Measurements from ENCODE around the gene ZKSCAN4.
A peak's percentile ranks its signal among the peaks of the same experiment; 100 is the strongest.

ZKSCAN4 gene

GRCh38 chr6:28252009-28252975, at the start of gene ZKSCAN4:
ZKSCAN4 (minus strand) TSS chr6:28252269; CDS start chr6:28251980, 289 bp downstream.
- Mint-ChIP-seq H3K27me3 (peaks cover 10% of the 10 kb centered on the region), H3K4me3 (peak within 1 kb of the TSS; percentile 98), H3K27ac (peak within 1 kb of the TSS; percentile 91), H3K9me3 (no peaks in the 10 kb centered on the region), H3K4me1 (peaks cover 39% of the 10 kb centered on the region), H3K36me3 (peaks cover 24% of the 10 kb centered on the region)
- peak; percentile 86 for DNase-seq
- CTCF ChIA-PET: interaction anchor here (0.9 to 1.1 kb wide), 2 partner anchors 15 to 104 kb away, joined by 4 to 6 read pairs; partner anchors contain the start of gene ZSCAN26

DNA sequence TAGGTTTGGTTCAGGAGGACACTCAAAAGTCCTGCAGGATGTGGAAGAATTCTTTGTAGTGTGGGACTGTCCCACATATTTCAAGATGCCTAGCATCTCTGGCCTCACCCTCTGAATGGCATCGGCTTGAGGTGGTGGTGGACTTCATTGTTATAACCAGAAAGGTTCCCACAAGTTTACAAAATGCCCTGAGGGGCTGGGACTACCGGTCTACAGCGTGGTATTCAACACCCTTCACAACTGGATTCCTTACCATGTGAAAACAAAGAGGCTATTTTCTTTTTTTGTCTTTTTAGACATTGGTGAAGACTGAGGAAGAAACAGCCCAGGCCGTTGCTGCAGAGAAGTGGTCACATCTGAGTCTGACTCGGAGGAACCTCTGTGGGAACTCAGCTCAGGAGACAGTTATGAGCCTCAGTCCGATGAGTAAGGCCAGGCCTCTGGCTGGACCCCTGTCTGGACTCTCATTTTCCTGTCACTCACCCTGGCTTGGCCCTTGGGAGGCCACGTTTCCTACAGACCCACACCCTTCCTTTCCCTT, 44.5 kb upstream of the ZKSCAN4 start:
- H3K9me3 Mint-ChIP-seq: no peaks in the 10 kb centered on the region
- no peak for DNase-seq
- no peak overlapping the region for H3K27ac Mint-ChIP-seq
- H3K36me3 Mint-ChIP-seq: no peaks in the 10 kb centered on the region
- no peaks in the 10 kb centered on the region for H3K4me1 Mint-ChIP-seq
- H3K27me3 Mint-ChIP-seq: peaks cover 4% of the 10 kb centered on the region
- H3K4me3 Mint-ChIP-seq: no peak overlapping the region
- CTCF ChIA-PET: no interaction called here

DNA sequence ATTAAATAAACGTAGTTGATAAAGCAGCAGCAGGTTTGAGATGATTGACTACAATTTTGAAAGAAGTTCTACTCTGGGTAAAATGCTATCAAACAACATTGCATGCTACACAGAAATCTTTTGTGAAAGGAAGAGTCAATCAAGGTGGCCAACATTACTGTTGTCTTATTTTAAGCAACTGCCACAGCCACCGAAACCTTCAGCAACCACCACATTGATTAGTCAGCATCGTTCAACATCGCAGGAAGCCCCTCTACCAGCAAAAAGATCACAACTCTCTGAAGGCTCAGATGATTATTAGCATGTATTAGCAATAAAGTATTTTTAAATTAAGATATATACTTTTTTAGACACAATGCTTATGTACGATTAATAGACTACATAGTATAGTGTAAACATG, 43.3 kb upstream of the ZKSCAN4 start:
- peaks cover 4% of the 10 kb centered on the region for H3K27me3 Mint-ChIP-seq
- H3K9me3 Mint-ChIP-seq: no peaks in the 10 kb centered on the region
- H3K36me3 Mint-ChIP-seq: no peaks in the 10 kb centered on the region
- no peak overlapping the region for H3K27ac Mint-ChIP-seq
- no peak overlapping the region for H3K4me3 Mint-ChIP-seq
- DNase-seq: no peak
- H3K4me1 Mint-ChIP-seq: no peaks in the 10 kb centered on the region
- CTCF ChIA-PET: no interaction called here

DNA sequence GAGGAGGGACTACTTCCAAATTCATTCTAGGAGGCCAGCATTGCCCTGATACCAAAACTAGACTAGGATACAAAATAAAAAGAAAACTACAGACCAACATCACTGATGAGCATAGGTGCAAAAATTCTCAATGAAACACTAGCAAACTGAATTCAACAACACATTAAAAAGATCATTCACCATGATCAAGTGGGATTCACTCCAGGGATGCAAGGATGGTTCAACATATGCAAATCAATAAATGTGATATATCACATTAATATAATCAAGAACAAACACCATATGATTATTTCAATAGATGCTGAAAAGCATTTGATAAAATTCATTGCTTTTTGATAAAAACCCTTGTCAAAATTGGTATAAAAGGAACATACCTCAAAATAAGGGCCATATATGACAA, 39.5 kb upstream of the ZKSCAN4 start:
- Mint-ChIP-seq H3K4me1 (no peaks in the 10 kb centered on the region), H3K27me3 (peaks cover 4% of the 10 kb centered on the region), H3K4me3 (no peak overlapping the region), H3K36me3 (peaks cover 4% of the 10 kb centered on the region), H3K27ac (no peak overlapping the region), H3K9me3 (no peaks in the 10 kb centered on the region)
- no peak for DNase-seq
- CTCF ChIA-PET: no interaction called here

DNA sequence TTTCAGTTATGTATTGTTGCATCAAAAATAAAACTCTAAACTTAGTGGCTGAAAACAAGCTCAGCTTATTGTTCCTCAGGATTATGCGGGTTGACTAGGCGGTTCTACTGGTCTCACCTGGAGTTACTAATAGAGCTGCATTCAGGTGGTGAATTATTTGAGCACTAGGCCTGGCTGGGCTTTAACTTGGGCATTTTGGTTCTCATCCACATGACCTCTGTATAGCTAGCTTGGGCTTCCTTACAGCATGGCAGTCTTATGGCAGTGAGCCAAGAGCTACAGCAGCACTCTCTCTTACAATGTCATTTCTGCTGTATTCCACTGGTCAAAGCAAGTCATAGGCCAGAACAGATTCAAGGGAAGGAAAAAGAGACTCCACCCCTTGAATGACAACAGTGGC, 30.9 kb upstream of the ZKSCAN4 start:
- Mint-ChIP-seq H3K4me1 (peaks cover 7% of the 10 kb centered on the region), H3K9me3 (peaks cover 2% of the 10 kb centered on the region), H3K36me3 (peaks cover 5% of the 10 kb centered on the region), H3K27me3 (peaks cover 24% of the 10 kb centered on the region), H3K4me3 (no peak overlapping the region), H3K27ac (no peak overlapping the region)
- no peak for DNase-seq
- CTCF ChIA-PET: interaction anchor here (0.7 kb wide), 1 partner anchor 69 kb away, joined by 3 read pairs; no protein-coding TSS in a partner anchor

- H3K36me3 Mint-ChIP-seq: peaks cover 9% of the 10 kb centered on the region
- peaks cover 7% of the 10 kb centered on the region for H3K4me1 Mint-ChIP-seq
- H3K9me3 Mint-ChIP-seq: peaks cover 2% of the 10 kb centered on the region
- H3K27ac Mint-ChIP-seq: no peak within 1 kb of the TSS
- peaks cover 24% of the 10 kb centered on the region for H3K27me3 Mint-ChIP-seq
- peak within 1 kb of the TSS; percentile 76 for H3K4me3 Mint-ChIP-seq
- DNase-seq: peak; percentile 58
- CTCF ChIA-PET: no interaction called here
Measured at GRCh38 chr6:28281288-28282064, 29.4 kb upstream of the ZKSCAN4 start, which contains the start of gene PGBD1. PGBD1 (plus strand) TSS chr6:28281572; CDS start chr6:28283814, 2,242 bp downstream.

DNA sequence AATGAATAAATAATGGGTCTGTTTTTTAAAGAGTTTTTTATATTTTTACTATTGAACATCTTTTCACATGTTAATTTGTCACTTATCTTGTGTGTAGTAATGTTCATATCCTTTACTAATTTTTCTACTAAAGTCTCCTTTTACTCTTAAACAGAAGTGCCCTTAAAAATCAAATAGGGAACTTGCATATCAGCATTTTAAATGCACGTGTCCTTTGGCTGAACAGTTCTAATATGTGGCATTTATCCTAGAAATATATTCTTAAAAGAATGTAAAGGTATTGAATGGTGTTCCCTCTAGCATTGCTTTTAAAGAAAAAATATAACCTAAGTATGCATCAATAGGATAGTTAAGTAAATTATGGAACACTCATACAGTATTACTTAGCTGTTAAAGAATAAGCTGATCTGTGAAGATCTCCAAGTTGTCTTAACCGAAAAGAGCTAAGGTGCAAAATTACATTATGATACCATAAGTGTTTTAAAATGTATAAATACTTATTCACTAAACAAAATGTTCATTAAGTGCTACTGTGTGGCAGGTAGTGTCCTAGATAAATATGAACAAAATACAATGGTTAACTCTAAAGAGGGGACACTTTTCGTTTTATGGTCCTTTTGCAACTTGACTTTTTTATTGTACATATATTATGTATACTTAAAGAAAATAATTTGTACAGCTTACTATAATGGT, 28.7 kb upstream of the ZKSCAN4 start:
- no peak for DNase-seq
- Mint-ChIP-seq H3K9me3 (peaks cover 2% of the 10 kb centered on the region), H3K36me3 (peaks cover 16% of the 10 kb centered on the region), H3K27me3 (peaks cover 24% of the 10 kb centered on the region), H3K27ac (no peak overlapping the region), H3K4me1 (peaks cover 7% of the 10 kb centered on the region), H3K4me3 (peak overlapping the region; percentile 76)
- CTCF ChIA-PET: no interaction called here

GRCh38 chr6:28277746-28278145, 25.7 kb upstream of the ZKSCAN4 start:
- DNase-seq: no peak
- H3K36me3 Mint-ChIP-seq: peaks cover 33% of the 10 kb centered on the region
- H3K4me3 Mint-ChIP-seq: no peak overlapping the region
- H3K9me3 Mint-ChIP-seq: no peaks in the 10 kb centered on the region
- peaks cover 19% of the 10 kb centered on the region for H3K27me3 Mint-ChIP-seq
- CTCF ChIA-PET: no interaction called here
- no peak overlapping the region for H3K27ac Mint-ChIP-seq
- peaks cover 16% of the 10 kb centered on the region for H3K4me1 Mint-ChIP-seq

DNA sequence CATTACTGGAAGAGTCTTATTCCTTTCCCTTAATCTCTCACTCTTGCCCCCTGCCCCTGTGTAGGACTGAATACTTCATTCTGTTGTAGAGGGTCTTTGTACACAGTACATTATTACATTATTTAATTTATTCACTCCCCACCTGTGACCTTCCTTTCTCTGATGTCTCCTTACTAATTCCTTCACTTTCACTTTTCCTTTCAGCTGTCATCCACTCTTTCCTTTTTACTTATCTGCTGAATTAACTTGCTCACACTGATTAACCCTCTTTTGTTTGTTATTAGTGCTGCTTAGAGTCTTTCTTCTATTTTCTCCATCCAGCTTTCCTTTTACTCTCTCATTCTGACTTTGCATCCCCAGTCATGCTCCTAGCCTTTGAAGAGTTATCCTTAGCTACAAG, 22.8 kb upstream of the ZKSCAN4 start:
- Mint-ChIP-seq H3K27me3 (peaks cover 5% of the 10 kb centered on the region), H3K9me3 (no peaks in the 10 kb centered on the region), H3K36me3 (peaks cover 45% of the 10 kb centered on the region), H3K4me1 (peaks cover 11% of the 10 kb centered on the region), H3K27ac (no peak overlapping the region), H3K4me3 (no peak overlapping the region)
- no peak for DNase-seq
- CTCF ChIA-PET: interaction anchor here (1.2 kb wide), 1 partner anchor 8 kb away, joined by 3 read pairs; the partner anchor contains the start of gene ZSCAN26

DNA sequence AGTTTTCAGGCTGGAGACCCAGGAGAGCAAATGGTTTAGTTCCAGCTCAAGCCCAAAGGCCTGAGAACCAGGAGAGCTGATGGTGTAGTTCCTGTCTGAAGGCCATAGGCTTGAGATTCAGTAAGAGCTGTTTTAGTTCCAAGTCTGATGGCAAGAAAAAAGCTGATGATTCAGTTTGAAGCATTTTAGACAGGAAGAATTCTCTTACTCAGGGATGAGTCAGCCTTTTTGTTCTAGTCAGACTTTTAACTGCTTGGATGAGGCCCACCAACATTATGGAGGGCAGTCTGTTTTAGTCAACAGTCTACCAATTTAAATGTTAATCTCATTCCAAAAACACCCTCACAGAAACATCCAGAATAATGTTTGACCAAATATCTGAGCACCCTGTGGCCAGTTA, 17.4 kb upstream of the ZKSCAN4 start:
- CTCF ChIA-PET: no interaction called here
- H3K36me3 Mint-ChIP-seq: peaks cover 21% of the 10 kb centered on the region
- no peak overlapping the region for H3K27ac Mint-ChIP-seq
- H3K4me1 Mint-ChIP-seq: peaks cover 7% of the 10 kb centered on the region
- no peak overlapping the region for H3K4me3 Mint-ChIP-seq
- H3K27me3 Mint-ChIP-seq: no peaks in the 10 kb centered on the region
- no peak for DNase-seq
- no peaks in the 10 kb centered on the region for H3K9me3 Mint-ChIP-seq

DNA sequence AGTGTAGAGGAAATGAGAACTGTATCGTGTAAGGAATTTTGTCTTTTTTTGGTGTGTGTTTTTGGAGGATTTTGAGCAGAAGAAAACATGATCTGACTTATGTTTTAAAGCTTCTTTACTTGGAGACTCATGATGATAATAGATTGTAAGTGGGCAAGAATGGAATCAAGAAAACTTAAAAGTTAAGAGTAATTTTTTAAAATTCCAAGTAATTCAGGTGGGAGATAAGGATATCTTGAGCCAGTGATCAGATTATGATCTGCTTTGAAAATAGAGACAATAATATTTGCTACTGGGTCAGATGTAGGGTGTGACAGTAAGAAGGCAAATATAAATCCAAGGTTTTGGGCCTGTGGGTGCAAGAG, 15.6 kb upstream of the ZKSCAN4 start:
- Mint-ChIP-seq H3K36me3 (peaks cover 12% of the 10 kb centered on the region), H3K27me3 (no peaks in the 10 kb centered on the region), H3K27ac (no peak overlapping the region), H3K4me1 (peaks cover 12% of the 10 kb centered on the region), H3K9me3 (no peaks in the 10 kb centered on the region), H3K4me3 (no peak overlapping the region)
- CTCF ChIA-PET: interaction anchor here (1.0 to 2.3 kb wide), 3 partner anchors 8 to 89 kb away, joined by 3 to 10 read pairs (median 3); partner anchors contain the start of gene ZKSCAN3
- no peak for DNase-seq

DNA sequence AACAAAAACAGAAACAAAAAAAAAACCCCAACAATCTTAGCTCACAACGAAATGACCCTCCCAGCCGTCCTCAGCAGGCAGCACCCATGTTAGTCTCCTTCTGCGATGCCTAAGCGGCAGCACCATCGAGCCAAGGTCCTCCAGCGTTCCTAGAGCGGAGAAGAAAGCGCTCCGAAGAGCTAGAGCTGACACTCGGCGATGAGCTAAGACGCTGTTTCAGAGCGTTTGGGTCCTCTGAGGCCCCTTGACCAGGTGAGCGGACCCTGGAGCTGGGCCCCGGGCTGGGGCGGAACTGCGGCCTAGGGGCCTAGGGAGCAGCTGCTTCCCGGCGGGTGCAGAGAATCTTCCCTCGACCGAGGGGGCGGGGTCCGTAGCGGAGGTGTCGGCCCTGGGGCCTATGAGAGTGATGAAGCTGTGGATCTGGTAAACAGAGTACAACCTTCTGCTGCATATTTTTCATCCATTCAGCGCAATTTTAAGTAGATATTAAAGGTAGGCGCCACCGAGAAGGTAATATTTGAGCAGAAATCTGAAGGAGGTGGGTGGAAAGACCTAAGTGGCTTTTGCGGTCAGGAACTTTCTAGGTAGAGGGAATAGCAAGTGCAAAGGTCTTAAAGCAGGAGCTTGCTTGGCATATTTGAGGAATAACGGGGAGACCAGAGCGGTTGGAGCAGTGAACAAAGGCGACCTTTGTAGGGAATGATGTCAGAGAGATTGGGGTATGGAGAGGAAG, 15.1 kb upstream of the ZKSCAN4 start, which contains the start of gene ZSCAN26:
Gene ZSCAN26 (plus strand): TSS at position 182 of the 733 bp plus-strand sequence. CDS start 4,777 bp downstream, outside the sequence.
- Mint-ChIP-seq H3K4me3 (no peak within 1 kb of the TSS), H3K9me3 (no peaks in the 10 kb centered on the region), H3K27ac (no peak within 1 kb of the TSS), H3K36me3 (peaks cover 7% of the 10 kb centered on the region), H3K27me3 (peaks cover 2% of the 10 kb centered on the region), H3K4me1 (peaks cover 12% of the 10 kb centered on the region)
- peak; percentile 90 for DNase-seq
- CTCF ChIA-PET: interaction anchor here (1.0 to 2.3 kb wide), 5 partner anchors 8 to 89 kb away, joined by 3 to 10 read pairs (median 3); partner anchors contain the start of genes ZKSCAN3 and ZKSCAN4

- CTCF ChIA-PET: interaction anchor here (1.1 to 2.3 kb wide), 4 partner anchors 9 to 90 kb away, joined by 3 to 10 read pairs (median 4); partner anchors contain the start of gene ZKSCAN4
- Mint-ChIP-seq H3K36me3 (peaks cover 7% of the 10 kb centered on the region), H3K4me1 (peaks cover 12% of the 10 kb centered on the region), H3K9me3 (no peaks in the 10 kb centered on the region), H3K4me3 (no peak overlapping the region), H3K27me3 (peaks cover 6% of the 10 kb centered on the region), H3K27ac (no peak overlapping the region)
- no peak for DNase-seq
Measured at GRCh38 chr6:28266563-28266961, 14.5 kb upstream of the ZKSCAN4 start.

Data from activated naive CD4-positive, alpha-beta T cell treated with anti-CD3 and anti-CD28 coated beads, Interleukin-2, amount 10 ng/mL, durations not matched to agents 7 days and 5 days (primary cell).